ENCODE results near the gene CNTF.
"Not testable (repeated sequence)": the region's sequence is repeated elsewhere in the genome, so short reads cannot be mapped to it uniquely, and the experiment has no call there.

CNTF gene

GRCh38 chr11:58622344-58622743 is at the start of gene CNTF:
CNTF (plus strand) TSS chr11:58622665; CDS start chr11:58622753, 88 bp downstream.
- DNase-seq, result no peak

- not testable (repeated sequence) for DNase-seq
Observed at GRCh38 chr11:58572906-58573305, 49.6 kb upstream of the CNTF start.

GRCh38 chr11:58573451-58574104 is 48.9 kb upstream of the CNTF start:
- no peak for DNase-seq

GRCh38 chr11:58574881-58575280 is 47.6 kb upstream of the CNTF start:
- no peak for DNase-seq

- no peak for DNase-seq
Observed at GRCh38 chr11:58575377-58576020, 47.0 kb upstream of the CNTF start, which contains the start of gene LPXN. LPXN (minus strand) TSS chr11:58575856; CDS start chr11:58575772, 84 bp downstream.

GRCh38 chr11:58576887-58577471 is 45.5 kb upstream of the CNTF start:
- DNase-seq, result no peak

- no peak for DNase-seq
Observed at GRCh38 chr11:58577555-58578135, 44.8 kb upstream of the CNTF start.

GRCh38 chr11:58578136-58578634 is 44.3 kb upstream of the CNTF start:
- peak; percentile 89 to 98 for DNase-seq

GRCh38 chr11:58578635-58579191 is 43.8 kb upstream of the CNTF start, which contains the start of gene ZFP91:
ZFP91 (plus strand) TSS chr11:58579063; CDS start chr11:58579282, 219 bp downstream.
- DNase-seq, result peak; percentile 93 to 96

- peak; percentile 69 to 84 for DNase-seq
Observed at GRCh38 chr11:58579192-58580129, 43.0 kb upstream of the CNTF start.

GRCh38 chr11:58580311-58580710 is 42.2 kb upstream of the CNTF start:
- DNase-seq, result no peak

- DNase-seq, result no peak
Observed at GRCh38 chr11:58582437-58582836, 40.0 kb upstream of the CNTF start.

- no peak for DNase-seq
Observed at GRCh38 chr11:58586998-58587397, 35.5 kb upstream of the CNTF start.

GRCh38 chr11:58591659-58592058 is 30.8 kb upstream of the CNTF start:
- no peak for DNase-seq

GRCh38 chr11:58592760-58593472 is 29.5 kb upstream of the CNTF start:
- no peak for DNase-seq

GRCh38 chr11:58594826-58595225 is 27.6 kb upstream of the CNTF start:
- no peak for DNase-seq

- no peak for DNase-seq
Observed at GRCh38 chr11:58596621-58597020, 25.8 kb upstream of the CNTF start.

GRCh38 chr11:58597486-58598144 is 24.9 kb upstream of the CNTF start:
- DNase-seq, result no peak

GRCh38 chr11:58600510-58600909 is 22.0 kb upstream of the CNTF start:
- no peak for DNase-seq

GRCh38 chr11:58606930-58607714 is 15.3 kb upstream of the CNTF start:
- DNase-seq, result no peak
